Measurements from ENCODE around the gene EEFSEC. TPM values are rescaled to one million over a fixed set of nuclear protein-coding genes. Genes with fewer than 3 reads are reported as not detected.

The EEFSEC gene
- total RNA-seq, 1 donor from 2014 or later = 24.6 TPM

GRCh38 chr3:128340198-128340903, 187.1 kb downstream of the EEFSEC start:
- H3K27me3 ChIP-seq = no peaks in the 10 kb centered on the region
- no peak for DNase-seq (ENCODE audit: extremely low spot score in 2 of 2)
- no peak overlapping the region for H3K4me3 ChIP-seq
- H3K4me1 ChIP-seq = peaks cover 4% of the 10 kb centered on the region
- no peak for TF ChIP-seq POLR2A (IDR thresholded peaks at IDR 0.05)
- no peak for TF ChIP-seq CTCF (IDR thresholded peaks at IDR 0.05)
- no peak for TF ChIP-seq POLR2AphosphoS5 (IDR thresholded peaks at IDR 0.05; ENCODE audit: insufficient read depth in 1 of 2, low read depth in 1 of 2)
- H3K9me3 ChIP-seq = no peaks in the 10 kb centered on the region
- intact Hi-C loops (cut with DNase I) = no loop called here
- H3K27ac ChIP-seq = no peak overlapping the region
- H3K36me3 ChIP-seq = peaks cover 0 to 5% of the 10 kb centered on the region in 2 donors

GRCh38 chr3:128340904-128341555, 187.7 kb downstream of the EEFSEC start:
- DNase-seq (ENCODE audit: extremely low spot score in 2 of 2) = no peak
- H3K27me3 ChIP-seq = no peaks in the 10 kb centered on the region
- H3K9me3 ChIP-seq = no peaks in the 10 kb centered on the region
- intact Hi-C loops (cut with DNase I) = no loop called here
- H3K4me1 ChIP-seq = peaks cover 4% of the 10 kb centered on the region
- H3K27ac ChIP-seq = no peak overlapping the region
- no peak overlapping the region for H3K4me3 ChIP-seq
- TF ChIP-seq POLR2AphosphoS5 (IDR thresholded peaks at IDR 0.05; ENCODE audit: insufficient read depth in 1 of 2, low read depth in 1 of 2) (no peak), POLR2A (IDR thresholded peaks at IDR 0.05) (no peak), CTCF (IDR thresholded peaks at IDR 0.05) (no peak)
- H3K36me3 ChIP-seq = peaks cover 0 to 5% of the 10 kb centered on the region in 2 donors

GRCh38 chr3:128341659-128342395, 188.5 kb downstream of the EEFSEC start:
- TF ChIP-seq POLR2A (IDR thresholded peaks at IDR 0.05) (no peak), CTCF (IDR thresholded peaks at IDR 0.05) (no peak), POLR2AphosphoS5 (IDR thresholded peaks at IDR 0.05; ENCODE audit: insufficient read depth in 1 of 2, low read depth in 1 of 2) (no peak)
- no peak overlapping the region for H3K27ac ChIP-seq
- no peak overlapping the region for H3K4me3 ChIP-seq
- H3K36me3 ChIP-seq = peaks cover 0 to 5% of the 10 kb centered on the region in 2 donors
- H3K4me1 ChIP-seq = peaks cover 4% of the 10 kb centered on the region
- no peaks in the 10 kb centered on the region for H3K27me3 ChIP-seq
- DNase-seq (ENCODE audit: extremely low spot score in 2 of 2) = no peak
- intact Hi-C loops (cut with DNase I) = no loop called here
- no peaks in the 10 kb centered on the region for H3K9me3 ChIP-seq

GRCh38 chr3:128342701-128343180, 189.5 kb downstream of the EEFSEC start:
- Histone ChIP-seq H3K27ac (no peak overlapping the region), H3K4me3 (no peak overlapping the region), H3K27me3 (no peaks in the 10 kb centered on the region), H3K4me1 (peaks cover 4% of the 10 kb centered on the region), H3K9me3 (no peaks in the 10 kb centered on the region), H3K36me3 (peaks cover 0 to 5% of the 10 kb centered on the region in 2 donors)
- no peak for TF ChIP-seq POLR2A (IDR thresholded peaks at IDR 0.05)
- no peak for TF ChIP-seq CTCF (IDR thresholded peaks at IDR 0.05)
- no peak for TF ChIP-seq POLR2AphosphoS5 (IDR thresholded peaks at IDR 0.05; ENCODE audit: insufficient read depth in 1 of 2, low read depth in 1 of 2)
- no peak for DNase-seq (ENCODE audit: extremely low spot score in 2 of 2)
- intact Hi-C loops (cut with DNase I) = no loop called here
